HCT116 (cell line): ENCODE measurements around the gene LDB2.

Experiments
- CEBPB ChIP-seq: IDR thresholded peaks from 2 replicates; pipeline ENCODE4 v1.6.1; 2012; ENCODE audit warnings: low read depth
- CTCF ChIP-seq, 3 experiments: fragments of 200-600 bp in 1 of 3; sonication (generic) in 1 of 3; IDR thresholded peaks in 2 of 3; conservative IDR thresholded peaks in 1 of 3; 2 replicates each; pipeline ENCODE4 v1.5.1; 2012 to 2017; ENCODE audit warnings: low read depth in 2 of 3, low read length in 2 of 3, antibody characterized with exemption in 1 of 3, borderline replicate concordance in 1 of 3, control low read depth in 1 of 3, mild to moderate bottlenecking in 1 of 3, mixed read lengths in 1 of 3, mixed run types in 1 of 3, moderate library complexity in 1 of 3; ENCODE audit not compliant: insufficient read depth in 1 of 3
- MAX ChIP-seq: IDR thresholded peaks from 2 replicates; pipeline ENCODE4 v1.6.1; 2012

- TF ChIP-seq CTCF (IDR thresholded peaks at IDR 0.05 in 2 of 3, conservative IDR thresholded peaks at IDR 0.05 in 1 of 3; ENCODE audit: borderline replicate concordance in 1 of 3, insufficient read depth in 1 of 3, low read depth in 2 of 3, low read length in 2 of 3) (no peak), MAX (no peak), CEBPB (no peak)
Measured at GRCh38 chr4:16466581-16466980, 431.9 kb downstream of the LDB2 start.
